ENCODE data around the gene BRAT1.

Gene BRAT1

GRCh38 chr7:2504889-2505375 lies 50.4 kb downstream of the BRAT1 start:
- TF ChIP-seq CTCF (IDR thresholded peaks at IDR 0.05; ENCODE audit: low read length, missing control alignments): no peak
- DNase-seq (ENCODE audit: low read depth): no peak

DNA sequence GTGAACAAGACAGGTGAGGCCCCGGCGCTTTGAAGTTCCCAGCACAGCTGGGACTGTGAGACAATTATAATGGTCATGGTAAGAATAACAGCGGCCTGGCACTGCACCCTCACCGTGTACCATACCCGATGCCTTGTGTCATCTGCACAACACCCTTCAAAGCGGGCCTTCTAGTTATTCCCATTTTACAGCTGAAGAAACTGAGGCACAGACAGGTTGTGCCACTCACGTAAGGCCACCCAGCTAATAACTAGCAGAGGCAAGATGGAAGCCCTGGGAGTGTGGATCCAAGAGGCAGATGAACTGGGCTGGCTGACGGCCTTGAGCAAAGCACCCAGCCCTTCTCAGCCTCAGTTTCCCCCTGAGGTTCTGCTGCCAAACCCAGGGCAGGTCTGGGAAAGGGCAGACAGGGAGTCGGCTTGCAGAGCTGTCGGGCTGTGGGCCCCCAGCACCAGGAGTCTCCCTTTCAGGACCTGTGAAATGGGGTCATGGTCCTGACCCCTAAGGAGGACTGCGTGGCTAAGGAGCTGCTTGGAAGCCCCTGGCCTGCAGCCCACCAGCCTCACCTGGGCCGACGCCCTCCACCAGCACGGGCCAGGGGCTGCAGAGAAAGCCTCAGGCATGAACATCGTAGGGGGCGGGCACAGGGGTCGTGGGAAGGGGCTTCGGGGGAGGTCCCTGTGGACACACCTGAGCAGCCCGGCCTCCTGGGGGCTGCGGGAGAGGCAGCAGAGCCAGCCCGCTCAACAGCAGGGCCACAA lies 51.0 kb downstream of the BRAT1 start:
- DNase-seq (ENCODE audit: low read depth): no peak
- TF ChIP-seq CTCF (IDR thresholded peaks at IDR 0.05; ENCODE audit: low read length, missing control alignments): no peak
- no peak overlapping the region for H3K4me3 ChIP-seq (replicated peaks; ENCODE audit: low read depth, low read length)

More at GRCh38 chr7:2504889-2505375, 50.4 kb downstream of the BRAT1 start:
- no peak overlapping the region for H3K4me3 ChIP-seq (replicated peaks; ENCODE audit: low read depth, low read length)

GRCh38 chr7:2503056-2503941 lies 52.0 kb downstream of the BRAT1 start:
- DNase-seq (ENCODE audit: low read depth): no peak
- no peak for TF ChIP-seq CTCF (IDR thresholded peaks at IDR 0.05; ENCODE audit: low read length, missing control alignments)
- no peak overlapping the region for H3K4me3 ChIP-seq (replicated peaks; ENCODE audit: low read depth, low read length)

- H3K4me3 ChIP-seq (replicated peaks; ENCODE audit: low read depth, low read length): no peak overlapping the region
- no peak for DNase-seq (ENCODE audit: low read depth)
- TF ChIP-seq CTCF (IDR thresholded peaks at IDR 0.05; ENCODE audit: low read length, missing control alignments): no peak
These were observed 52.7 kb downstream of the BRAT1 start for GRCh38 chr7:2502647-2502966.

- H3K4me3 ChIP-seq (replicated peaks; ENCODE audit: low read depth, low read length): no peak overlapping the region
- TF ChIP-seq CTCF (IDR thresholded peaks at IDR 0.05; ENCODE audit: low read length, missing control alignments): no peak
- DNase-seq (ENCODE audit: low read depth): no peak
These were observed 53.2 kb downstream of the BRAT1 start for GRCh38 chr7:2501947-2502646.

- TF ChIP-seq CTCF (IDR thresholded peaks at IDR 0.05; ENCODE audit: low read length, missing control alignments): no peak
- DNase-seq (ENCODE audit: low read depth): no peak
- H3K4me3 ChIP-seq (replicated peaks; ENCODE audit: low read depth, low read length): no peak overlapping the region
These were observed 54.6 kb downstream of the BRAT1 start for GRCh38 chr7:2500701-2501100.
